RWPE2 (cell line): Measurements from ENCODE around the gene IRAK3.
A peak's percentile ranks its signal among the peaks of the same experiment; 100 is the strongest.

ENCODE experiments used
- ATAC-seq: fragments of 200-7000 bp; cut with Tn5 transposase; 3 replicates; pipeline ENCODE4 v1.9.1; 2021; ENCODE audit warnings: low read depth
- DNase-seq: peaks from one replicate; pipeline ENCODE4 v3.0.0-alpha.2; 2020; ENCODE audit warnings: low spot score
- H3K27ac ChIP-seq: fragments of 450-650 bp; 2 replicates; pipeline ENCODE4 v1.5.1; 2017; ENCODE audit warnings: mild to moderate bottlenecking; ENCODE audit not compliant: poor library complexity, severe bottlenecking
- H3K27me3 ChIP-seq: fragments of 250-450 bp; sonication (Bioruptor Pico); 2 replicates; pipeline ENCODE4 v1.5.1; 2021; ENCODE audit warnings: mild to moderate bottlenecking, moderate library complexity; ENCODE audit not compliant: insufficient read depth, poor library complexity, severe bottlenecking
- H3K36me3 ChIP-seq: fragments of 250-450 bp; sonication (Bioruptor Pico); 2 replicates; pipeline ENCODE4 v1.5.1; 2020; ENCODE audit warnings: low read depth, mild to moderate bottlenecking, moderate library complexity
- H3K4me1 ChIP-seq: fragments of 250-450 bp; sonication (Bioruptor Pico); 2 replicates; pipeline ENCODE4 v1.5.1; 2021; ENCODE audit warnings: mild to moderate bottlenecking, moderate library complexity; ENCODE audit not compliant: insufficient read depth, poor library complexity, severe bottlenecking
- H3K4me3 ChIP-seq: fragments of 250-450 bp; sonication (Bioruptor Pico); 2 replicates; pipeline ENCODE4 v1.5.1; 2021; ENCODE audit warnings: mild to moderate bottlenecking, moderate library complexity; ENCODE audit not compliant: severe bottlenecking
- H3K9me3 ChIP-seq: fragments of 250-450 bp; sonication (Bioruptor Pico); 2 replicates; pipeline ENCODE4 v1.5.1; 2021; ENCODE audit warnings: mild to moderate bottlenecking, moderate library complexity; ENCODE audit not compliant: severe bottlenecking
- TF ChIP-seq, protein P1 (sequence below): fragments of 450-650 bp; IDR thresholded peaks from one replicate; pipeline ENCODE4 v1.5.1; 2017; ENCODE audit warnings: mild to moderate bottlenecking, moderate library complexity; ENCODE audit not compliant: poor library complexity, severe bottlenecking

IRAK3 gene

DNA sequence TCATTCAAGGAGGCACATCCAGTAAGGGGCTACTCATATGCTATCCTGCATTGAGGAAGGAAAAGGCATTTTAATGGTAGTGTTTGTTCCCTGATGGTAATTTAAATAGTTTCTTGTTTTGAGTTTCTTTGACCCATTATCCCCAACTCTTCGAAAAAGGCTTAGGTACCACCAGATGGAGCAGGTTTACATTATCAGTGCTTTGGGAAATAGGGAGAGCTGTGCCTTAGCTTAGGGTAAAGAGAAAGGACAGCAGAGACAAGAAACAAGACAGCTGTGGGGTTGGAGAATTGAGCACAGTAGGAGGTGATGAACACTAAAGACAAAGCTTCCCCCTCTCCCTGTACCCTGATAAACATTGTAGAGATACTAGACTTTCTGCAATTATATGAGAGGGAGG lies 84.1 kb downstream of the IRAK3 start:
- DNase-seq (no peak), ATAC-seq (no peak)
- Histone ChIP-seq H3K4me1 (peaks cover 3% of the 10 kb centered on the region), H3K4me3 (no peak overlapping the region), H3K27me3 (no peaks in the 10 kb centered on the region), H3K9me3 (peaks cover 1% of the 10 kb centered on the region), H3K36me3 (no peaks in the 10 kb centered on the region), H3K27ac (no peak overlapping the region)
- TF ChIP-seq, protein P1, sequence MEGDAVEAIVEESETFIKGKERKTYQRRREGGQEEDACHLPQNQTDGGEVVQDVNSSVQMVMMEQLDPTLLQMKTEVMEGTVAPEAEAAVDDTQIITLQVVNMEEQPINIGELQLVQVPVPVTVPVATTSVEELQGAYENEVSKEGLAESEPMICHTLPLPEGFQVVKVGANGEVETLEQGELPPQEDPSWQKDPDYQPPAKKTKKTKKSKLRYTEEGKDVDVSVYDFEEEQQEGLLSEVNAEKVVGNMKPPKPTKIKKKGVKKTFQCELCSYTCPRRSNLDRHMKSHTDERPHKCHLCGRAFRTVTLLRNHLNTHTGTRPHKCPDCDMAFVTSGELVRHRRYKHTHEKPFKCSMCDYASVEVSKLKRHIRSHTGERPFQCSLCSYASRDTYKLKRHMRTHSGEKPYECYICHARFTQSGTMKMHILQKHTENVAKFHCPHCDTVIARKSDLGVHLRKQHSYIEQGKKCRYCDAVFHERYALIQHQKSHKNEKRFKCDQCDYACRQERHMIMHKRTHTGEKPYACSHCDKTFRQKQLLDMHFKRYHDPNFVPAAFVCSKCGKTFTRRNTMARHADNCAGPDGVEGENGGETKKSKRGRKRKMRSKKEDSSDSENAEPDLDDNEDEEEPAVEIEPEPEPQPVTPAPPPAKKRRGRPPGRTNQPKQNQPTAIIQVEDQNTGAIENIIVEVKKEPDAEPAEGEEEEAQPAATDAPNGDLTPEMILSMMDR, result no peak

DNA sequence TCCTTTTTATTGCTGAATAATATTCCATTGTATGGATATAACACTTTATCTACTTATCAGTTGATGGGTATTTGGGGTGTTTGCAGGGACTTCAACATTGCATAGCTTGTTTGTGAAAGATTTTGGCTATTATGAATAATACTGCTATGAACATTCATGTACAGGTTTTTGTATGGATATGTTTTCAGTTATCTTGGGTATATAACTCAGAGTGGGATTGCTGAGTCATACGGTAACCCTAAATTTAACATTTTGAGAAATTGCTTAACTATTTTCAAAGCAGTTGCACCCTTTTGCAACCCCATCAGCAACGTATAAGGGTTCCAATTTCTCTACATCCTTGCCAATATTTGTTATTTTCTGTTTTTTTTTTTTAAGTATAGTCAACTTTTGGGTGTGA lies 86.0 kb downstream of the IRAK3 start:
- no peak for DNase-seq
- no peaks in the 10 kb centered on the region for H3K4me1 ChIP-seq
- H3K27me3 ChIP-seq, result no peaks in the 10 kb centered on the region
- TF ChIP-seq, protein P1, result no peak
- no peak overlapping the region for H3K27ac ChIP-seq
- peaks cover 1% of the 10 kb centered on the region for H3K9me3 ChIP-seq
- no peak overlapping the region for H3K4me3 ChIP-seq
- no peaks in the 10 kb centered on the region for H3K36me3 ChIP-seq
- ATAC-seq, result no peak

DNA sequence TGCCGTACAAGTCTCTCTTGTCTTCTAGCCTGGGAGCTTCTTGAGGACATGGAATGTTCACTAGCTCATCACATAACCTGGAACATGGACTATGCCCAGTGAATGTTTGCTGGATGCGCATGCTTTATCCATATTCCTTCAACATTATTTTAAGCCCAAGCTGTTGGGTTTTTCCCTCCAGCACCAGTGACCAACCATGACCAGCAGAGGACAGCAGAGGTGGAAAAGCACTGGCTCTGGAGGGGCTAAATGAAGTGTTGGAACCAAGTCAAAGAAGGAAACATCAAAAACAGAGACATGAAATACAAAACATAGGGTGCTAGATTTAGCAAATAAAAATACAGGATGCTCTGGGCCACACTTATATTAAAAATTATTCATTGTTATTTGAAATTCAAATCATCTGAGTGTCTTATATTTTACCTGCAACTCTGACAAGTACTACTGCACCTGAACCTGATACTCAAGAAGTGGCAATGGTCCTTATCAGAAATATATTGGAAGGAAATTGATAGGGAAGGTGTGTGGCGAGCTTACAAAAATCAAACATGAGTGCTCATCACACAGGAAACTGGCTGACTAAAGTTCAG lies 90.2 kb downstream of the IRAK3 start:
- DNase-seq (no peak), ATAC-seq (no peak)
- TF ChIP-seq, protein P1, result peak; percentile 53
- Histone ChIP-seq H3K9me3 (no peaks in the 10 kb centered on the region), H3K36me3 (no peaks in the 10 kb centered on the region), H3K4me3 (no peak overlapping the region), H3K27me3 (no peaks in the 10 kb centered on the region), H3K4me1 (no peaks in the 10 kb centered on the region), H3K27ac (no peak overlapping the region)

DNA sequence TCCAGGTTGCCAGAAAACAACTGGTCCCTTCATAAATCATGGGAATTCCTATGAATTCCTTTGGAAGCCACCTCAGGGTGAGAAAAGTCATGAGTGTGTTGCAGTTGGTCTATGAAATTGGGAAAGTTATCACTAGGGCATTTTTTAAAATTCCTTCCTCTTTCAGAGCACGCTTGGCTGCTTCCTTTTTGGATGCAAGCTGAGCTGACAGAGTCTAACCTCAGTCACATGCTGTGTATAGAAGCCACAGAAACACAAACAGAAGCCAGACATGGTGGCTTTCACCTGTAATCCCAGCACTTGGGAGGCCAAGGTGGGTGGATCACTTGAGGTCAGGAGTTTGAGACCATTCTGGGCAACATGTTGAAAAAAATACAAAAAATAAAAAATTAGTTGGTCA lies 91.5 kb downstream of the IRAK3 start:
- Histone ChIP-seq H3K4me1 (no peaks in the 10 kb centered on the region), H3K27ac (no peak overlapping the region), H3K27me3 (no peaks in the 10 kb centered on the region), H3K9me3 (no peaks in the 10 kb centered on the region), H3K4me3 (no peak overlapping the region), H3K36me3 (no peaks in the 10 kb centered on the region)
- no peak for ATAC-seq
- TF ChIP-seq, protein P1, result no peak
- DNase-seq, result no peak

DNA sequence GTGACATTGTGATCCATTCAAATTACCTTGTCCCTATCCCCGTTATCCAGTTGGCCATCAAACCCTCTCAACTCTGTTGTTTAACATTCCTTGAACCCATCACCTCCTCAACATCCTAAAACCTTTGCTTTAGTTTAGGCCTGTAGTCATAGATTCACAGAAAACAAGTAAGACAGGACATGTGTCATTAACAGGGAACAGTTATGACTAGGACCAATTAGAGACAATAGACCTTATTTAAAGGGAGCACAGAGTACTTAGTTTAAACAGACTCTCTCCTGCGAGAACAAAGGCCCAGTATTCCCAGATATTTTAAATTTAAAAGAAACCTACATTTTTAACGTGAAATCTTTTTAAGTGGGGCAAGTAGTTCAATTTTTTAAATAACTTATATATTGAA lies 93.2 kb downstream of the IRAK3 start:
- no peaks in the 10 kb centered on the region for H3K9me3 ChIP-seq
- ATAC-seq (no peak), DNase-seq (no peak)
- H3K4me3 ChIP-seq, result no peak overlapping the region
- no peak overlapping the region for H3K27ac ChIP-seq
- no peaks in the 10 kb centered on the region for H3K36me3 ChIP-seq
- TF ChIP-seq, protein P1, result no peak
- H3K27me3 ChIP-seq, result no peaks in the 10 kb centered on the region
- no peaks in the 10 kb centered on the region for H3K4me1 ChIP-seq
